Measurements from ENCODE around the gene KCNK16. TPM values are rescaled to one million over a fixed set of nuclear protein-coding genes. Genes with fewer than 3 reads are reported as not detected.

KCNK16 gene
- total RNA-seq (not detected in 2 replicates), polyA plus RNA-seq (0.12 TPM in 1 of 2 replicates, not detected in the other)

- Histone ChIP-seq H3K36me3 (replicated peaks; ENCODE audit: insufficient read depth, low read depth) (no peaks in the 10 kb centered on the region), H3K79me2 (no peaks in the 10 kb centered on the region), H3K9me3 (ENCODE audit: low read depth) (no peaks in the 10 kb centered on the region), H3K4me3 (no peak within 1 kb of the TSS), H3K4me2 (no peak within 1 kb of the TSS), H3K27me3 (peaks cover 10% of the 10 kb centered on the region), H3K27ac (no peak within 1 kb of the TSS), H3K4me1 (ENCODE audit: insufficient read depth) (no peaks in the 10 kb centered on the region), H2AFZ (no peak within 1 kb of the TSS), H4K20me1 (ENCODE audit: insufficient read depth, poor library complexity, severe bottlenecking) (no peaks in the 10 kb centered on the region), H3K9me2 (replicated peaks; ENCODE audit: insufficient read depth) (no peaks in the 10 kb centered on the region)
- DNase-seq (ENCODE audit: low spot score): no peak
- 73% methylated on average over 11 of the region's 11 CpGs for WGBS (ENCODE audit: low lambda C conversion rate, missing lambda C conversion rate)
- TF ChIP-seq EZH2 (IDR thresholded peaks at IDR 0.05; ENCODE audit: borderline replicate concordance): no peak
- TF ChIP-seq CTCF (IDR thresholded peaks at IDR 0.05; ENCODE audit: poor library complexity): no peak
Observed at GRCh38 chr6:39322306-39322850, at the start of gene KCNK16. KCNK16 (minus strand) TSS chr6:39322702; CDS start chr6:39322540, 162 bp downstream.

GRCh38 chr6:39370390-39370789 is 47.9 kb upstream of the KCNK16 start:
- Histone ChIP-seq H3K79me2 (no peaks in the 10 kb centered on the region), H3K36me3 (replicated peaks; ENCODE audit: insufficient read depth, low read depth) (no peaks in the 10 kb centered on the region), H3K4me3 (no peak overlapping the region), H4K20me1 (ENCODE audit: insufficient read depth, poor library complexity, severe bottlenecking) (no peaks in the 10 kb centered on the region), H2AFZ (no peak overlapping the region), H3K27ac (no peak overlapping the region), H3K27me3 (no peaks in the 10 kb centered on the region), H3K4me1 (ENCODE audit: insufficient read depth) (no peaks in the 10 kb centered on the region), H3K4me2 (no peak overlapping the region), H3K9me2 (replicated peaks; ENCODE audit: insufficient read depth) (no peaks in the 10 kb centered on the region), H3K9me3 (ENCODE audit: low read depth) (no peaks in the 10 kb centered on the region)
- no peak for TF ChIP-seq CTCF (IDR thresholded peaks at IDR 0.05; ENCODE audit: poor library complexity)
- no peak for TF ChIP-seq EZH2 (IDR thresholded peaks at IDR 0.05; ENCODE audit: borderline replicate concordance)
- TF ChIP-seq EZH2phosphoT487 (IDR thresholded peaks at IDR 0.05; ENCODE audit: low read depth, severe bottlenecking, unreplicated experiment): no peak
- WGBS (ENCODE audit: low lambda C conversion rate, missing lambda C conversion rate): 67% methylated on average over 3 of the region's 3 CpGs
- DNase-seq (ENCODE audit: low spot score): no peak

GRCh38 chr6:39369987-39370386 is 47.5 kb upstream of the KCNK16 start:
- H3K27ac ChIP-seq: no peak overlapping the region
- DNase-seq (ENCODE audit: low spot score): no peak
- H3K4me1 ChIP-seq (ENCODE audit: insufficient read depth): no peaks in the 10 kb centered on the region
- TF ChIP-seq CTCF (IDR thresholded peaks at IDR 0.05; ENCODE audit: poor library complexity) (peak; percentile 24), EZH2 (IDR thresholded peaks at IDR 0.05; ENCODE audit: borderline replicate concordance) (no peak)
- 82% methylated on average over 1 of the region's 1 CpG for WGBS (ENCODE audit: low lambda C conversion rate, missing lambda C conversion rate)
- H3K9me2 ChIP-seq (replicated peaks; ENCODE audit: insufficient read depth): no peaks in the 10 kb centered on the region
- H3K27me3 ChIP-seq: no peaks in the 10 kb centered on the region
- no peaks in the 10 kb centered on the region for H3K36me3 ChIP-seq (replicated peaks; ENCODE audit: insufficient read depth, low read depth)
- no peak overlapping the region for H3K4me2 ChIP-seq
- H2AFZ ChIP-seq: no peak overlapping the region
- no peaks in the 10 kb centered on the region for H4K20me1 ChIP-seq (ENCODE audit: insufficient read depth, poor library complexity, severe bottlenecking)
- no peaks in the 10 kb centered on the region for H3K9me3 ChIP-seq (ENCODE audit: low read depth)
- H3K79me2 ChIP-seq: no peaks in the 10 kb centered on the region
- no peak overlapping the region for H3K4me3 ChIP-seq

- no peak for TF ChIP-seq EZH2 (IDR thresholded peaks at IDR 0.05; ENCODE audit: borderline replicate concordance)
- no peaks in the 10 kb centered on the region for H3K4me1 ChIP-seq (ENCODE audit: insufficient read depth)
- H3K9me2 ChIP-seq (replicated peaks; ENCODE audit: insufficient read depth): no peaks in the 10 kb centered on the region
- 84% methylated on average over 3 of the region's 3 CpGs for WGBS (ENCODE audit: low lambda C conversion rate, missing lambda C conversion rate)
- no peak overlapping the region for H3K4me2 ChIP-seq
- no peaks in the 10 kb centered on the region for H3K36me3 ChIP-seq (replicated peaks; ENCODE audit: insufficient read depth, low read depth)
- no peaks in the 10 kb centered on the region for H4K20me1 ChIP-seq (ENCODE audit: insufficient read depth, poor library complexity, severe bottlenecking)
- H3K27ac ChIP-seq: no peak overlapping the region
- no peak overlapping the region for H3K4me3 ChIP-seq
- DNase-seq (ENCODE audit: low spot score): no peak
- H3K79me2 ChIP-seq: no peaks in the 10 kb centered on the region
- H2AFZ ChIP-seq: no peak overlapping the region
- no peaks in the 10 kb centered on the region for H3K27me3 ChIP-seq
- no peaks in the 10 kb centered on the region for H3K9me3 ChIP-seq (ENCODE audit: low read depth)
Observed at GRCh38 chr6:39367700-39368099, 45.2 kb upstream of the KCNK16 start.
